ENCODE measurements around the gene CDH11.

CDH11 gene

DNA sequence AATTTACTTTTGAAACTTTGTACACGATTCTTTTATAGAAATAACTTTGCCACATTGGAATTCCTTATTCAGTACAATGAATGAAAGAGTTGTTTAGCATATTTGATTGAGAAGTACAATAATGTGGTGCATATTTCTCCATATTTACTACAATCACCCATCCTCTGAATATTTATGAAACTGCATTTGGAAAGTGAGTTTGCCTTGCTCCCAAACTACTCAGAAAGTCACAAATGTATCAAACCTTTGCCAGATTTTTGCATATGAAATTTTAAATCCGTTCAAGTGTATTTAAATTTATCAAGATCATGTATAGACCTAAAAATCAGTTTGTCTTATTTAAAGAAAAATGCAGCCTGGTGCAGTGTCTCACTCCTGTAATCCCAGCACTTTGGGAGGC lies 148.7 kb downstream of the CDH11 start:
- DNase-seq: no peak

DNA sequence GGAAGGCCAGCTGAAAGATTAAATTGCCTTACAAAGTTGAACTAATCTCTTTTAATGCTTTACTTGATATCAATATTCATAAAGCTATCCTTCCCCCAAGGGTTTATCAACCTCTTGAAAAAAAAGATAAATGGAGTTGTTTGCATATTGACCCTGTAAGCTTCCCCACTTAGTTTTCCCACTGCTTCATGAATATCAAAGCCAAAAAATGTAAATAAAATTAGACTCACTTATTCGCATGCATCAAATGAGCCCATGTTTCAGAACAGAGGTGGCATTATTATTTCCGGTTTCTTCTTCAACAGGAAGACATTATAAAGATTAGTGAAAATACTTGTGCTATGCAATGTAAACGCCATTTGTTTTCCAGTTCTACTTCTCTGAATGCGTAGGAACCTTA lies 150.7 kb downstream of the CDH11 start:
- DNase-seq: no peak

DNA sequence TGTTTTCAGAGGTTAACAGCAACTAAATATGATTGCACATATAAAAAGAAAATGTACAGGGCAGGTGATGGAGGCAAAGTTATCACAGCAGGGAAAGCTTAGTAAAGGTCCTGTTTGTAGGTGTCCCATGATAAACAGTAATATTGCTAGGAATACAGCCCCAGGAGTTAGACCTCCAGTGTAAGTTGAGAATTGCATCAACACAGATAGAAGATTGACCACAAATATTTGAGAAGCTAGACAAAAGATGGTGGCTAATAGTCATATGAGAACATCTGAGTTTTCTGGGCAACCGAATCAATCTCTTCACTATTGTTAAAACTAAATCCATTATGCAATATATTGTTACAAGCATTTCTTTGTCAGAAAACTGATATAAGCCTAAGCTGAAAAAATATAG lies 152.6 kb downstream of the CDH11 start:
- DNase-seq: no peak

DNA sequence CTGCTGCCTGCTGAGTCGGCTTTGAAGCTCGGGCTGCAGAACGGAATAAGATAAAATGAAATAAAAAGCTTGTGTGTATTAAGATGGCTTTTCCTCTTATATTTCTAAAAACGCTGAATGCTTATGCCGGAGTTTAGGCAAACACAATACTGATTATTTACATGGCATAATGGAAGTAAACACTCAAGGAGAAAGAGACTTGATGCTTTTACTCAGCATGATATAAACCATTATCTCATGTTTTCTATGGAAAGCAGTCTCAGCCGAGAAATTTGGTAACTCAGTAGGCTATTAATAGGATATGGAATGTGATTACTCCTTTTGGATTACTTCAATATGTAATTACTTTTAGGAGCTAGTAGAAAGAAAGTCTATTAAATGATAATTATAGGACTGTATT lies 153.3 kb downstream of the CDH11 start:
- DNase-seq: no peak

DNA sequence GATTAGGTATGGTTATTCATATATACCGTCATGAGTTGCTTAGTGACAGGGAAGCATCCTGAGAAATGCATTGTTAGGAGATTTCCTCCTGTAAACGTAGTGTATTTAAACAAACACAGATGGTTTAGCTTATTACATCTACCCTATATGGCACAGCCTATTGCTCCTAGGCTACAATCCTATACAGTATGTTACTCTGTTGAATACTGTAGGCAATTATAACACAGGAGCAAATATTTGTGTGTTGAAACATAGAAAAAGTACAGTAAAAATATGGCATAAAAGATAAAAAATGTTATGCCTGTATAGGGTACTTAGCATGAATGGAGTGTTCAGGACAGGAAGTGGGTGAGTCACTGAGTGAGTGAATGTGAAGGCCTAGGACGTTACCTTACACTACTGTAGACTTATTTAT lies 157.7 kb downstream of the CDH11 start:
- DNase-seq: no peak

DNA sequence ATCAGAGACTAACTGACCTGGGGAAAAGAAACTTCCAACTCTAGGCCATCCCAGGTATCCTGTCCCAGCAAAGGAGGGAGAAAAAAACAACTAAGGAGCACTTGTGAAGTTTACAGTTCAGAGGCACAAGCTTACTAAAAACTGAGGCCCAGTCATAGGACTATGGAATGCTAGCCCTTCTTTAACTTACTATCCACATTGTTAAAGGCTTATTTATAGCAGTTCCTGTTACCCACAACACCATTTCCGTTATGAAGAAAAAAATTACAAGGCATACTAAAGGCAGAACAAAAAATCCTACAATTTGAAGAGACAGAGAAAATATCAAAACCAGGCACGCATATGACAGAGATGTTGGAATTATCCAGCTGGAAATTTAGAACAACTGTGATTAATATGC lies 159.1 kb downstream of the CDH11 start:
- DNase-seq: no peak

DNA sequence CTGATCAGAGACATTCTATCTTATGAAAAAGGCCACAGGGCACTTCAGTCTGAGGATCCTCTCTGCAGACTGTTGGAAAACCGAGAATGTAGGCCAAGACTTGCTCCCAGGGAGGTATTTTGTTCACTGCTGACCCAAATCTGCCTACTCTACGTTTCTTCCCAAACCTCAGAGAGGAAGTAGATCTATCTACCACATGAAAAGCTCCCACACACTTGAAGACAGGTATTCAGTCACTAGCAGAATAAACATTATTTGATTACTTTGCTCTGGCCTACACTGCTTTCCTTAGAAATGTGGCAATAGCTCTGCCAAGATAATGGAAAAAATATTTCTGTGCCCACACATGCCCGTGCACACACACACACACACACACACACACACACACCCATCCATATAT lies 164.6 kb downstream of the CDH11 start:
- DNase-seq: no peak

DNA sequence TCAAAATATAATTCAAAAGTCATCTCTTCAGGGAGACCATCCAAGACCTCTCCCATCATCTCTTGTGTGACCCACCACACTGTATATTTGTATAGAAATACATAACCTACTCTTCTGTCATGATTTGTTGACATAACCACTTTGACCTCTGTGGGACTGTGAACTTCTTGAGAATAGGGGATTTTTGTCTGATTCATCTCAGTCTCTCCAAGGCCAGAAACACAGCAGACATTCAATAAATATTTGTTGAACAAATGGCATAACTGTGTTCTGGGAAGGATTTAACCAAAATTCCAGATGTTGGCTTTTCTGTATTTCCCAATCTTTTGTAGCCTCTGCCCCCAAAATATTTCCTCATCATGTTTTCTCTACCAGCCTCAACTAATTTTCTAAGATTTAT lies 169.7 kb downstream of the CDH11 start:
- DNase-seq: no peak

DNA sequence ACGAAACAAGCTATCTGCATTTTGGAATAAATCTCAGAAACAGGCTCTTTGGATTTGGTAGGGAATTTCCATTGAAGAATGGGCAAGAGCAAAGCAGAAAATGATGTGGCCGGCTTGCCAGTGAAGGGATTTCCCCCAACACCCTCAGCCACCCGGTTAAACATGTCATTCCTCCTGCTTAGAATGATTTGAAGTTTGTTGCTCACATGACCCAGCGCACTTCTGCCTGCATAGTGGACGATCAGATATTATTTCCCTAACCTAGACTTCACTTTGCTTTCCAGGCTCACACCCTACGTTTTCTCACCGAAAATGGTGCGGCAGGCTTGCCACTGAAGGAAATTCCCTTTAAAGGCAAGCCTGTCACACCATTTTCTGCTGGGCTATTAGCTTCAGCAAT lies 170.7 kb downstream of the CDH11 start:
- no peak for DNase-seq

DNA sequence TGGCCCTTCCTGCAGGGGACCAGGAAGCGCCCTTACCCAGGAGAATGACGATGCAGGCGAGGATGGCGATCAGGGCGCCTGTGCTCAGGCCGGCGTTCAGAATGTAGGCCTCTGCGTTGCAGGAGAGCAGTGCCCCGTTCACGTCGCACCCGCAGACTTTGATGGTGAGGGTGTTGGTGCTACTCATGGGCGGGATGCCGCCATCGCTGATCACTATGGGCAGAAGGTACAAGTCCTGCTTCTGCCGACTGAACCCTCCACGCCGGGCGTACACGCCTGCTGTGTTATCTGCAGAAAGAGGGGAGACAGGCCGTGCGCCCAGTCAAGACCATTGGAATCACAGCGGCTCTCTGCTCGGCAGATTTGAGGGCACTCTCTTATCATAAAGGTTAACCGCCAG lies 171.1 kb downstream of the CDH11 start:
- no peak for DNase-seq

DNA sequence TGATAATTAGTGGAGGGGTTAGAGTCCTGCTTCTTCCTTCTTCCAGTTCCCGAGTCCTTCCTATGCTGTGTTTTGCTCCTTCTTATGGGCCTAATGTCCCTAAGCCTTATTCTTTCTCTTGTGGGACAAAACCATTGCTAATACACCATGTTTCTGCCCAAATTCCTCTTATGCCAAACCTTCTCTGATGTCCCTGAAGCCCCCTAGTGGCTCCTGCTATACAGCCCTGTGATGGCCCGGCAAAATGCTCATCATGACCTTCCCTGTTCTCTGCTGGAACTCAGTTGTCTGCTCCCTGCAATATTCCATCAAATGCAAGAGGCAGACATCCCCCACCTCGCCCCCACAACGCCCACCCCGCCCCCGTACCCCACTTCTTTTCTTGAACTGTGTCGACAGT lies 171.6 kb downstream of the CDH11 start:
- no peak for DNase-seq

DNA sequence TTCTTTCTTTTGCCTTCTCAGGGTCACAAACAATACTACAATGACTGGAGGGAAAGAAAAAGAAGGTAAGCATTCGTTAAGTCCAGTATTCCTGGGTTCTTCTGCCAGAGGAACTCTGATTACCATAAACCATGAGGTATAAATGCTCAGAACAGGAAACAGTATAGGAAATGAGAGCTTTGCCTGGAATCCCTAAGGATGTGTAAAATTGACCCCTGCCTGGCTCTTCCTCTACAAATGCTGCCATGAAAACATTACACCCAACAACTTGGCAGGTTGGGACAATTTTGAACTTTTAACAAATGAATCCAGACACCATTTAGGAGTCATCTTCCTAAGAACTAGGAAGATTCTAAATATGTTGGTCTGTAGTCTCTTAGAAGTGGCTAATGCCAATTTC lies 173.8 kb downstream of the CDH11 start:
- no peak for DNase-seq

DNA sequence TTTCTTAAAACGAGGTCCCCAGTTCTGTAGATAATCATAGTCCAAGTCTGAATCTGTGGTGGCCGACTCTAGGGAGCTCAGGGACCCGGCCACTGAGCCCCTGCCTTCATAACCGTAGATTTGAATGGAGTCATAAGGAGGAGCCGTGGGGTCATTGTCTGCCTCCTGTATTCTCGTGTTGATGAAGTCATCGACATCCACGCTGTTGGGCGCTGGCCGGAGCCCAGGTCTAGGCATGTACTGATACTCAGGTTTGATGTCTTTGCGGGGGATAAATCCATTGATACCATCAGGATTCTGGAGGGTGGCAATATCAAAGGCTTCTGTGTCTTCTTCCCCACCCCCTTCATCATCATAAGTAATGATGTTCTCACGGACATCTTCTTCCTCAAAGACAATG lies 174.2 kb downstream of the CDH11 start:
- DNase-seq: no peak

DNA sequence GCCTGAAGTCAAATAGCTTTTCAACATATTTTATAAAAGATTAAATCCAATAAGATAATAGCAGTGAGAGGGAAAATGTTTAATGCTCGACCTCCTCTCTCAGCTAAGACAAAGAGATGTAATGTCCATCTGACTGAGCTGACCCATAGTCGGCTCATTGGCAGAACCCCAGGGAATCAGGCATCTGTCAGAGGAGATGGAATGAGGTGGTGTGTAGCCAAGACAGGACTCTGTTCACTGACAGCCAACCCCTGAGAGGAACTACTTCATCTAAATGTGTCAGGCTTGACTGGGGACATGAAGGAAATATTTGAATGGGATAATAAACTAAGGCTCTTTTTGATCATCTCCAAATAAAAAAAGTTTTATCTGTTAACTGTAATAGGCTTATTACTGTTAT lies 188.0 kb downstream of the CDH11 start:
- no peak for DNase-seq

DNA sequence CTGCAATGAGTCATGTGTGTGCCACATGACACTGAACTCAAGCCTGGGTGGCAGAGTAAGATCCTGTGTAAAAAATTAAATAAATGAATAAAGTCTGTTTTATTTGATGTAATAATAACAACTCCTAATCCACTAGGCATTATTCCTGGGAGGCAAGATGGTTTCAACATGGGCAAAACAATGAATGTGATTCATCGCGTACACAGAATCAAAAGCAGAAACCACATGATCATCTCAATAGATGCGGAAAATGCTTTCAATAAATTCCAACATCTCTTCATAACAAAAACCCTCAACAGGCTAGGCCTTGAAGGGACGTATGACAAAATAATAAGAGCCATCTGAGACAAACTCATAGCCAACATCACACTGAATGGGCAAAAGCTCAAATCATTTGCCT lies 195.4 kb downstream of the CDH11 start:
- DNase-seq: no peak

DNA sequence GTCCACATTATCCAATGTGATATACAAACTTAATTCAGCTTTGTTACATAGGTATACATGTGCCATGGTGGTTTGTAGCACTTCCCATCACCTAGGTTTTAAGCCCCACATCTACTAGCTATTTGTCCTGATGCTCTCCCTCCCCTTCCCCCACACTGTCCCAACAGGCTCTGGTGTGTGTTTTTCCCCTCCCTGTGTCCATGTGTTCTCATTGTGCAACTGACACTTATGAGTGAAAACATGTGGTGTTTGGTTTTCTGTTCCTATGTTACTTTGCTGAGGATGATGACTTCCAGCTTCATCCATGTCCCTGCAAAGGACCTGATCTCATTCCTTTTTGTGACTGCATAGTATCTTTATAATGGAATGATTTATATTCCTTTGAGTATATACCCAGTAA lies 196.7 kb downstream of the CDH11 start:
- DNase-seq: no peak

DNA sequence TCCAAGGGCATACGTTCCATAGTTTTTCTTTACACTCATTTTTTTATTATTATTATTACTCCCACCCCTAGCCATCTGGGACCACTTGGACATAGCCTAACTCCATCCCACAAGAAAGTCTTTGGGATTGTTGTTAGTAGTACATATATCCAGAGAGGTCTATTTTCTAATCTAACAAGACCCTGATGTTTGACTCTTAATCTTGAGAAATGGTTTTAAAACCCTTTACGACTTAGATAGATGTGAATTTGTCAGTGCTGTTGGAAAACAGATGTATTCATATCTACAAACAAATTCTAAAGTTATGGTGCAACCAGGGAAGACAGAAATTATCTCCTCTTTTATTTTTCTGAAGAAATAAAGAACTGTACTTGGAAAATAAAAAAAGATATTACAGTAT lies 197.8 kb downstream of the CDH11 start:
- no peak for DNase-seq

DNA sequence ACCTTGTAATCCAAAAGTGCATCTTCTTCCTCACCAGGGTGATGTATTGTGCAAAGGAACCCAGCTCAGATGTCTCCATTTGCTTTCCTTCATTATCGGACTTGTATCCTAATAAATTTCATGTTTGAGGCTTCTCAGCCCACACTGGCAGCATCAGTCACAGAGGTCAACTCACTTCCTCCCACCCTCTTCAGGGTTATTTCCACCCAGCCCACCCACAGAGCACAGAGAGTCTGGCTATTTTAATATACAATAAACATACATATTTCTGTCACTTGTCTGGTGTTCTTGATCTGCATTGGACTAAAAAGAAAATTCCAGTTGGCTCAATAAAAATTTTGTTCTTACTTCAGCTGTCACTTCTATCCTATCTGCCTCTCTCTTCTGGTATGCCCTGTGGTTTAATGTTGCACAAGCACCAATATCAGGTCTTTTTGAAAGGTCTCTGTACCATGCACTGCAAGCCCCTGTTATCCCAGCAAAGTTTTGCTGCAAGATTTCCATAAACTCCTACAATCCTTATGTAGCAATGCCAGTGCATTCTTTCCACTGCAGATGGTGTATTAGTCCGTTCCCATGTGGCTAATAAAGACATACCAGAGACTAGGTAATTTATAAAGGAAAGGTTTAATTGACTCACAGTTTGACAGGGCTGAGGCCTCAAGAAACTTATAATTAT lies 201.8 kb downstream of the CDH11 start:
- no peak for DNase-seq

DNA sequence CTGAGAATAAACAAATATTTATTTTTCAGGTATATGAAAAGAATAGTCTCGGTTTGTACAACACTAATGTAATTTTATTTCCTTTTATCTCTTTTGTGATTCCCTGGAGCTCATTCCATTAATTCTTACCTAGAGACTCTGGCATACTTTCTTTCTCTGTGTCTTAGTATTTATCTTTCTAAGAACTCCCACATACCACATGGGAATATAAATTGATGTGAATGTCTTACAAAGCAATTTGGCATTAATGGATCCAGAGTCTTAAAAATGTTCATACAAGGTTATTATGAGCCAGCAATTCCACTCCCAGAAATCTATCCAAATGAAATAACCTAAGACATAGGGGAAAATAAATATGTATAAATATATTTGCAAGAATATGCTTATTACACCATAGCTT lies 202.7 kb downstream of the CDH11 start:
- no peak for DNase-seq

DNA sequence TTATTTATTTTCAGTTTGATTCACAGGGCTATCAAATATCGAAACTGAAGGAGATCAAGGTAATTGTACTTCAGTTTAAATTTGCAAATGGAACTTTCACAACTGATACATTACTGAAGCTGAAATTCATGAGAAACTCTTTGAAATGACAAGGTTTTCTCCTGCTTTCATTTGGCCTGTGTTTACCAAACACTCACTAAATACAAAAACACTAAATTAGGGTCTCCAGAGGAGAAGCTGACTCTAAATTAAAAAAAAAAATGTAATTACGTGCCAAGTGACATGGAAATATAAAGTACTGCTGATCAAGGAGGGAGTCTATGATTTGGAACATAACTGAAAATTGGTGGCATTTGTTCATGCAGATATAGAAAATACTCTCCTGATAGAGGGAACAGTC lies 205.8 kb downstream of the CDH11 start:
- no peak for DNase-seq

DNA sequence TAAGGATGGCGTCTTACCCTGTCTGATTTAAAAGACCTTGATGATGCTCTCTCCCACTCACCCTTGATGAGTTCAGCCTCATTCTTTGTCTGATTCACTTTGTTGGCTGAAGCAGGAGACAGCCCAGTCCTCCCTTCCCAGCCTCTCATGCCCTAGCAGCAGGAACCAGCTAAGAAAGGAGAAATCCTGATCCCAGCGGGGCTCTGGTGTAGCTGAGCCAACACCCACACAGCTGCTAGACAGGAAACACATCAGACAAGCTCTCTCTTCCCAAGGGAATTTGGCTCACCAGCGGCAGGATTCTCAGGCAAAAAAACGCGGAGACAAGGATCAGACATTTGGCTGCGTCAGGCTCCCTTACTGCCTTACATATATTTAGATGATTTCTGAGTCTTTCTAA lies 211.5 kb downstream of the CDH11 start:
- DNase-seq: no peak

DNA sequence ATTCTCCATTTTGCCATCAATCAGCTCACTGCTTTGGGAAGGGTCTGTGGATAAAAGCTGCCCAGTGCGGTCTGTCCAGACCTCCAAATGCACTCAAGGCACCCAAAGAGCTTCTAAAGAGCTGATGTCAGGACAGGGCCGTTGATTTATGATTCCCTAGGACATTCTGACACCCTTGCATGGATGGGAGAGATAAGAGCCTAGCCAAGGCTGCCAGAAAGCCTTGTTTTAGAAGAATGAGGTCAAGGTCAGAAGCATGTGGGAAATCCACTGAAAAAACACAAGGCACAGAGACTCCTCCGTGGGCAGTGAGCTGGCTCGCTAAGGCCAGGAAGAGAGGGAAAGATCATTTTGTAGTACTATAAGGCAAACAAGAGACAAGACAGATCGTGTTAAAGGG lies 214.0 kb downstream of the CDH11 start:
- no peak for DNase-seq

DNA sequence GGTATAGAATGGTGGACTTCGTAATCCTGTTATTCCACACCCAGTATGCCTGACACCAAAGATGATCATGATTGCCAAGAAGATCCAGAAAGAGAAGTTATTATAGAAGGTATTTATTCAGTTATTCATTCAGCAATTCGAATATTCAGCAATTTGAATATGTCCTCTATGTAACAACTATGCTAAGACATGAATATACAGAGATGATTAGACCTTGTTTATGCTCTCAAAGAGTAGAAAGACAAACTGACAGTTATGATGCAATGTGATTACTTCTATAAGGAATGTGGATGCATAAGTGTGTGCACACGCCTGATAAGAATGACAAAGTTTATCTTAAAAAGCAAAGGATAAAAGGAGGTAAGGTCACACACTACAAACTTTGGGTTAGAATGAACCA lies 218.1 kb downstream of the CDH11 start:
- no peak for DNase-seq

DNA sequence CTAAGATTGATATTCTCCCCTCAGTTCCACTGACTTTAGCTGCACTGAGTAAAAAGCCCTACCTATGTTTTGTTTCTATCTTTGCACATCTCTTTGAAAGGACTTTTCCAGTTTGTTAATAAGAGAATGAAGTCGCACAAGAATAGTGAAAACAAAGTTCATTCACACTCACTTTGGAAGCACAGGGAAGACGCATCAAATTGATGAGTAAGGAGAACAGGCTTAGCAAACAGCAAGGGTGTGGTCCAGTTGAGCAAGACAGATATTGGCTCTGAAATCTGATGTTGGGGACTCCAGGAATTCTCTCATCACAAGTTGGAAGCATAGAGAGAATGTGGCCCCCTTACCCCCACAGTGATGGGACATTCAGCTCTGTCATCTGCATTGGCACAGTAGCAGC lies 221.3 kb downstream of the CDH11 start:
- no peak for DNase-seq

DNA sequence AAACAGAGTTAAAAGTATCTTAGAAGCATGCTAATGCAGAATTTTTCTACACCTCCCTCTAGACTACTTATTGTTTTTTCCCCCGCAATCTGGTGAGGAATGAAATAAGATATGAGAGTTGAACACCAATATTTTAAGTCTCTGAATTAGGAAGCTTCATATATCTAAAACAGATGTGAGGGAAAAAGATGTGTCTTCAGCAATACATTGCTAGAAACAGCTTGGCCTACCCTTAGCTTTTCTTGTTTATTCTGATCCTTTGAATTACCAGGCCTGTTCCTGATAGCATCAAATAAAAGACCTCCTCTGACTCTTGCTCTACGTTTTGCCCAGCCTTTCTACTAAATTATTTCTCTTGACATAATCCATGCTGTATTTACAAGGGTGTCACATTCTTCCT lies 221.8 kb downstream of the CDH11 start:
- DNase-seq: no peak

DNA sequence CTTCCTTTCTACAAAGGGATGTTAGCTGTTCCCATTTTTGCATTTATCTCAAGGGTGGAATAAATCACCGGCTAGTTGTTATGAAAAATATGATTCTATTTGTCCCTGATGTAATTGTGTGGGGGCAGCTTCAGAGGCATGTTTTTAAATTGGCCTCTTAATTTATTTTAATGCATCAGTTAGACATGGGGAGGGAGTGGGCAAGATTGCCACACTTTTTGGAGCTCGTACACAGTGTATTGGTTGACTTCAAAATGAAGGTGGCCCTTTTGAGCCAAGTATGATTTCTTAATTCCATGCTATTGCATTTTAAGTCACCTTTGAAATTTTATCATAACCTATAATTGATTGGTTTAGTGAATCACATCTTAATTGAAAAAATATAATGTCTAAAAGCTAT lies 223.7 kb downstream of the CDH11 start:
- no peak for DNase-seq

Data from NCI-H2029 treated with DMSO at 0.1 percent for 48 hours (cell line).